ENCODE results near the gene ABCC4. TPM values are rescaled to one million over a fixed set of nuclear protein-coding genes. Genes with fewer than 3 reads are reported as not detected.

The ABCC4 gene
- total and polyA plus RNA-seq, 9 of the 15 experiments (the other 6 are each of a cell fraction or from before 2014, with no cell fraction given) = 9.4 to 46.1 (median 25.4) TPM

- Histone ChIP-seq H3K36me3 (ENCODE audit: control insufficient read depth, insufficient read depth, low read length) (no peaks in the 10 kb centered on the region), H3K79me2 (ENCODE audit: control insufficient read depth, insufficient read depth, low read length) (no peaks in the 10 kb centered on the region), H4K20me1 (replicated peaks; ENCODE audit: control insufficient read depth, insufficient read depth, low read length) (no peaks in the 10 kb centered on the region), H3K4me3 (no peak overlapping the region), H3K9ac (ENCODE audit: insufficient read depth in 1 of 2, low read depth in 2 of 2, low read length in 2 of 2) (no peak overlapping the region), H3K4me2 (ENCODE audit: insufficient read depth, low read length) (no peak overlapping the region), H3K4me1 (replicated peaks in 1 of 2; ENCODE audit: control insufficient read depth in 2 of 2, insufficient read depth in 2 of 2, low read length in 2 of 2) (no peaks in the 10 kb centered on the region), H3K27ac (ENCODE audit: extremely low read depth, low read depth, low read length) (no peak overlapping the region), H3K9me3 (replicated peaks; ENCODE audit: control insufficient read depth, insufficient read depth, low read depth, low read length) (no peaks in the 10 kb centered on the region), H3K9me1 (ENCODE audit: control insufficient read depth, insufficient read depth, low read length) (no peaks in the 10 kb centered on the region), H2AFZ (ENCODE audit: low read depth, low read length) (no peak overlapping the region), H3K27me3 (ENCODE audit: control insufficient read depth in 2 of 2, insufficient read depth in 2 of 2, low read length in 2 of 2) (no peaks in the 10 kb centered on the region)
- TF ChIP-seq KDM4B (IDR thresholded peaks at IDR 0.05; ENCODE audit: borderline replicate concordance in 2 of 2, low read depth in 1 of 2) (no peak), NFYB (IDR thresholded peaks at IDR 0.05; ENCODE audit: extremely low read depth, insufficient read length) (no peak), ZKSCAN8 (CRISPR knock-in tag; IDR thresholded peaks at IDR 0.05) (no peak), BRD9 (IDR thresholded peaks at IDR 0.05; ENCODE audit: low read depth, partially characterized antibody) (no peak), ZNF830 (CRISPR knock-in tag; IDR thresholded peaks at IDR 0.05) (no peak), KLF1 (tag; IDR thresholded peaks at IDR 0.05) (no peak)
- intact Hi-C loops (cut with micrococcal nuclease) = no loop called here
- no peak for FAIRE-seq
- ATAC-seq = no peak
- 61% methylated on average over 3 of the region's 3 CpGs for WGBS (ENCODE audit: insufficient coverage, low coverage, missing lambda C conversion rate)
- ChIA-PET POLR2A (no interaction called here), CTCF (ENCODE audit: low intra/inter-chr PET ratio) (no interaction called here)
- DNase-seq (ENCODE audit: extremely low read depth in 1 of 4, low spot score in 3 of 4) = no peak
- no TSS peak for BruUV-seq (replicated peaks)
- in situ Hi-C loops (cut with MboI) = no loop called here
Measured at GRCh38 chr13:95338905-95339304, 37.7 kb upstream of the ABCC4 start.

- POLR2A ChIA-PET = no interaction called here
- Histone ChIP-seq H3K4me3 (no peak overlapping the region), H3K9me1 (ENCODE audit: control insufficient read depth, insufficient read depth, low read length) (no peaks in the 10 kb centered on the region), H3K79me2 (ENCODE audit: control insufficient read depth, insufficient read depth, low read length) (no peaks in the 10 kb centered on the region), H3K27ac (ENCODE audit: extremely low read depth, low read depth, low read length) (no peak overlapping the region), H3K27me3 (ENCODE audit: control insufficient read depth in 2 of 2, insufficient read depth in 2 of 2, low read length in 2 of 2) (no peaks in the 10 kb centered on the region), H3K36me3 (ENCODE audit: control insufficient read depth, insufficient read depth, low read length) (no peaks in the 10 kb centered on the region), H4K20me1 (replicated peaks; ENCODE audit: control insufficient read depth, insufficient read depth, low read length) (no peaks in the 10 kb centered on the region), H3K4me2 (ENCODE audit: insufficient read depth, low read length) (no peak overlapping the region), H3K4me1 (replicated peaks in 1 of 2; ENCODE audit: control insufficient read depth in 2 of 2, insufficient read depth in 2 of 2, low read length in 2 of 2) (no peaks in the 10 kb centered on the region), H2AFZ (ENCODE audit: low read depth, low read length) (no peak overlapping the region), H3K9ac (ENCODE audit: insufficient read depth in 1 of 2, low read depth in 2 of 2, low read length in 2 of 2) (no peak overlapping the region), H3K9me3 (replicated peaks; ENCODE audit: control insufficient read depth, insufficient read depth, low read depth, low read length) (no peaks in the 10 kb centered on the region)
- no TSS peak for BruUV-seq (replicated peaks)
- ATAC-seq (no peak), FAIRE-seq (no peak), DNase-seq (ENCODE audit: extremely low read depth in 1 of 4, low spot score in 3 of 4) (no peak)
- 53% methylated on average over 2 of the region's 3 CpGs for WGBS (ENCODE audit: insufficient coverage, low coverage, missing lambda C conversion rate)
- intact Hi-C loops (cut with micrococcal nuclease) (no loop called here), in situ Hi-C loops (cut with MboI) (no loop called here)
- CTCF ChIA-PET (ENCODE audit: low intra/inter-chr PET ratio) = no interaction called here
- TF ChIP-seq ZFP91 (CRISPR knock-in tag; IDR thresholded peaks at IDR 0.05) (no peak), ZBTB43 (CRISPR knock-in tag; IDR thresholded peaks at IDR 0.05) (no peak), MAFK (IDR thresholded peaks at IDR 0.05; ENCODE audit: low read length) (no peak), HNRNPK (IDR thresholded peaks at IDR 0.05; ENCODE audit: low read depth, low read length, poor library complexity, severe bottlenecking) (no peak), TFAP4 (CRISPR knock-in tag; IDR thresholded peaks at IDR 0.05; ENCODE audit: borderline replicate concordance) (no peak), RCOR1 (IDR thresholded peaks at IDR 0.05; ENCODE audit: borderline replicate concordance in 1 of 2, low read depth in 2 of 2, low read length in 2 of 2) (no peak)
Measured at GRCh38 chr13:95337597-95337996, 36.3 kb upstream of the ABCC4 start.

Data from K562 (cell line).